ENCODE results near the gene NOX4.
"Not testable (repeated sequence)": the region's sequence is repeated elsewhere in the genome, so short reads cannot be mapped to it uniquely, and the experiment has no call there.

DNA sequence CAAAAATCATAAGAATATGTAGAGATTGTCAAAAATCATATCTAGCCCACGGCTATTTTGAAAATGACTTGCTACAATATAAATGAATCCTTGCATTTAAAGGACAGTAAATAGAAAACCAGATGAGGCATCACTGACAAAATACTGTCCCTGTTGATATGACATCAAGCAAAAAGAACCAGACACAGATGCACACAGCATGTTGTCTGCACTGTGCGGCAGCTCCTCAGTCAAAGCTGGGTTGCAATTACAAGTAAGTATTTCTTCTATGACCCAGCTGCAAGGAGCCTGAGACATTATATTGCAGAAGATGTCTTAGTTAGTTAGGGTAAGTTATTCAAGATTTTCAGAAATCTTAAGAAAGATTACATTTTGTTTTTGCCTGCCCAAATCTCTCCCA is 136.7 kb downstream of the NOX4 start:
- TF ChIP-seq, protein P1, sequence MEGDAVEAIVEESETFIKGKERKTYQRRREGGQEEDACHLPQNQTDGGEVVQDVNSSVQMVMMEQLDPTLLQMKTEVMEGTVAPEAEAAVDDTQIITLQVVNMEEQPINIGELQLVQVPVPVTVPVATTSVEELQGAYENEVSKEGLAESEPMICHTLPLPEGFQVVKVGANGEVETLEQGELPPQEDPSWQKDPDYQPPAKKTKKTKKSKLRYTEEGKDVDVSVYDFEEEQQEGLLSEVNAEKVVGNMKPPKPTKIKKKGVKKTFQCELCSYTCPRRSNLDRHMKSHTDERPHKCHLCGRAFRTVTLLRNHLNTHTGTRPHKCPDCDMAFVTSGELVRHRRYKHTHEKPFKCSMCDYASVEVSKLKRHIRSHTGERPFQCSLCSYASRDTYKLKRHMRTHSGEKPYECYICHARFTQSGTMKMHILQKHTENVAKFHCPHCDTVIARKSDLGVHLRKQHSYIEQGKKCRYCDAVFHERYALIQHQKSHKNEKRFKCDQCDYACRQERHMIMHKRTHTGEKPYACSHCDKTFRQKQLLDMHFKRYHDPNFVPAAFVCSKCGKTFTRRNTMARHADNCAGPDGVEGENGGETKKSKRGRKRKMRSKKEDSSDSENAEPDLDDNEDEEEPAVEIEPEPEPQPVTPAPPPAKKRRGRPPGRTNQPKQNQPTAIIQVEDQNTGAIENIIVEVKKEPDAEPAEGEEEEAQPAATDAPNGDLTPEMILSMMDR (conservative IDR thresholded peaks at IDR 0.05), result not testable (repeated sequence)
- not testable (repeated sequence) for TF ChIP-seq EZH2 (IDR thresholded peaks at IDR 0.05; ENCODE audit: low read depth)

All from PC-9 (cell line).